Measurements from ENCODE around the gene KIDINS220. TPM values are rescaled to one million over a fixed set of nuclear protein-coding genes. Genes with fewer than 3 reads are reported as not detected.

The KIDINS220 gene
- total RNA-seq, 1 donor from 2014 or later: 26.9 TPM

- no peak overlapping the region for H3K27ac Mint-ChIP-seq
- peaks cover 77% of the 10 kb centered on the region for H3K36me3 Mint-ChIP-seq (ENCODE audit: low read depth)
- intact Hi-C loops (cut with micrococcal nuclease): no loop called here
Observed at GRCh38 chr2:8806885-8807704, 30.3 kb downstream of the KIDINS220 start.

GRCh38 chr2:8805278-8806210 lies 31.9 kb downstream of the KIDINS220 start:
- TF ChIP-seq CTCF (IDR thresholded peaks at IDR 0.05): no peak
- CTCF ChIA-PET: no interaction called here
- POLR2A ChIA-PET: no interaction called here

More at GRCh38 chr2:8806885-8807704, 30.3 kb downstream of the KIDINS220 start:
- Mint-ChIP-seq H3K27me3 (no peaks in the 10 kb centered on the region), H3K4me1 (peaks cover 4% of the 10 kb centered on the region), H3K9me3 (no peaks in the 10 kb centered on the region), H3K4me3 (no peak overlapping the region)
- ChIA-PET POLR2A (no interaction called here), CTCF (no interaction called here)
- no peak for TF ChIP-seq CTCF (IDR thresholded peaks at IDR 0.05)
- no peak for ATAC-seq (ENCODE audit: low read depth)
- DNase-seq: no peak

GRCh38 chr2:8803658-8804379 lies 33.6 kb downstream of the KIDINS220 start:
- Mint-ChIP-seq H3K27me3 (no peaks in the 10 kb centered on the region), H3K9me3 (no peaks in the 10 kb centered on the region), H3K4me1 (peaks cover 4% of the 10 kb centered on the region), H3K27ac (no peak overlapping the region), H3K36me3 (ENCODE audit: low read depth) (peaks cover 80% of the 10 kb centered on the region), H3K4me3 (no peak overlapping the region)
- ATAC-seq (ENCODE audit: low read depth) (peak; percentile 31), DNase-seq (no peak)
- ChIA-PET POLR2A (no interaction called here), CTCF (no interaction called here)
- intact Hi-C loops (cut with micrococcal nuclease): no loop called here
- no peak for TF ChIP-seq CTCF (IDR thresholded peaks at IDR 0.05)

More at GRCh38 chr2:8805278-8806210, 31.9 kb downstream of the KIDINS220 start:
- ATAC-seq (ENCODE audit: low read depth) (no peak), DNase-seq (no peak)
- peaks cover 76% of the 10 kb centered on the region for H3K36me3 Mint-ChIP-seq (ENCODE audit: low read depth)
- no peak overlapping the region for H3K27ac Mint-ChIP-seq
- intact Hi-C loops (cut with micrococcal nuclease): no loop called here
- no peaks in the 10 kb centered on the region for H3K27me3 Mint-ChIP-seq
- peaks cover 4% of the 10 kb centered on the region for H3K4me1 Mint-ChIP-seq
- no peak overlapping the region for H3K4me3 Mint-ChIP-seq
- no peaks in the 10 kb centered on the region for H3K9me3 Mint-ChIP-seq

- H3K27me3 Mint-ChIP-seq: no peaks in the 10 kb centered on the region
Observed at GRCh38 chr2:8802741-8803140, 34.7 kb downstream of the KIDINS220 start.

More at GRCh38 chr2:8802741-8803140, 34.7 kb downstream of the KIDINS220 start:
- peaks cover 4% of the 10 kb centered on the region for H3K4me1 Mint-ChIP-seq
- intact Hi-C loops (cut with micrococcal nuclease): no loop called here
- no peak overlapping the region for H3K27ac Mint-ChIP-seq
- CTCF ChIA-PET: no interaction called here
- H3K9me3 Mint-ChIP-seq: no peaks in the 10 kb centered on the region
- no peak for DNase-seq
- TF ChIP-seq CTCF (IDR thresholded peaks at IDR 0.05): no peak
- H3K4me3 Mint-ChIP-seq: no peak overlapping the region
- no peak for ATAC-seq (ENCODE audit: low read depth)
- peaks cover 81% of the 10 kb centered on the region for H3K36me3 Mint-ChIP-seq (ENCODE audit: low read depth)
- POLR2A ChIA-PET: no interaction called here
